Testis (tissue), 2 donors: ENCODE data around the gene CUL7.

ENCODE experiments used
- POLR2A ChIP-seq: fragments of 450-650 bp; IDR thresholded peaks from one replicate; pipeline ENCODE4 v1.6.1; 2017; ENCODE audit warnings: antibody characterized with exemption, mild to moderate bottlenecking, moderate library complexity
- TF ChIP-seq, protein P1 (sequence below), 3 experiments: fragments of 450-650 bp in 2 of 3; fragments of 200-600 bp in 1 of 3; sonication (generic) in 1 of 3; IDR thresholded peaks; one replicate each; pipeline ENCODE4 v1.5.1; 2016 to 2019; ENCODE audit warnings: antibody characterized with exemption in 3 of 3, mild to moderate bottlenecking in 2 of 3, moderate library complexity in 1 of 3

DNA sequence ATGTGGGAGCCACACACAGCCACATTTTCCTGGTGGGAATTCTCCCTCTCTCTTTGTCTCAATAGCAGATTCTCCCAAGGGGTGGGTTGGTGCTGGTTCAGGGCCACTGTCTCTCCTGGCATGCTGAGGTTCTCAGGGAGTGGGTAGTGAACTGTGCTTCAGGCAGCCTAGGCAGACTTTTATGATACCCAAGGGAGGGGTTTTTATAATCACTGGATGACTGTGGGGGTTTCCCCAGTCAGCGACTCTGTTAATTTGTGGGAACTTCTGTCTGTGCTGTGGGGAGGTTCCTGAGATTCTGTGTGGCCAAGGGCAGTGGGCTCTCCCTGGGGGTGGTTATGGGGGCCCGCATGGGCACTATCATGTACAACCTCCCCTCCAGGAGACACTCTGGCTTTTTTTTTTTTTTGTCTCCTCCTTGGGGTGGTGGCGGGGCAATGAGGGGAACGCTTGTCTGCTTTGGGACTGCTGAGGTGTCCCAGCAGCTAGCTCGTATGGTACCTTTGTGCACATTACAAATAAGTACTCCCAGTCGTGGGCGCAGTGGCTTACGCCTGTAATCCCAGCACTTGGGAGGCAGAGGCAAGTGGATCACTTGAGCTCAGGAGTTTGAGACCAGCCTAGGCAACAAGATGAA, 32.5 kb upstream of the CUL7 start:
- TF ChIP-seq POLR2A: no peak
- TF ChIP-seq, protein P1, sequence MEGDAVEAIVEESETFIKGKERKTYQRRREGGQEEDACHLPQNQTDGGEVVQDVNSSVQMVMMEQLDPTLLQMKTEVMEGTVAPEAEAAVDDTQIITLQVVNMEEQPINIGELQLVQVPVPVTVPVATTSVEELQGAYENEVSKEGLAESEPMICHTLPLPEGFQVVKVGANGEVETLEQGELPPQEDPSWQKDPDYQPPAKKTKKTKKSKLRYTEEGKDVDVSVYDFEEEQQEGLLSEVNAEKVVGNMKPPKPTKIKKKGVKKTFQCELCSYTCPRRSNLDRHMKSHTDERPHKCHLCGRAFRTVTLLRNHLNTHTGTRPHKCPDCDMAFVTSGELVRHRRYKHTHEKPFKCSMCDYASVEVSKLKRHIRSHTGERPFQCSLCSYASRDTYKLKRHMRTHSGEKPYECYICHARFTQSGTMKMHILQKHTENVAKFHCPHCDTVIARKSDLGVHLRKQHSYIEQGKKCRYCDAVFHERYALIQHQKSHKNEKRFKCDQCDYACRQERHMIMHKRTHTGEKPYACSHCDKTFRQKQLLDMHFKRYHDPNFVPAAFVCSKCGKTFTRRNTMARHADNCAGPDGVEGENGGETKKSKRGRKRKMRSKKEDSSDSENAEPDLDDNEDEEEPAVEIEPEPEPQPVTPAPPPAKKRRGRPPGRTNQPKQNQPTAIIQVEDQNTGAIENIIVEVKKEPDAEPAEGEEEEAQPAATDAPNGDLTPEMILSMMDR (IDR thresholded peaks at IDR 0.05): no peak
